ENCODE results near the gene ZBTB7C. TPM values are rescaled to one million over a fixed set of nuclear protein-coding genes. Genes with fewer than 3 reads are reported as not detected.

Gene ZBTB7C
- total RNA-seq, 1 experiment from 2014 or later = 0.35 TPM

DNA sequence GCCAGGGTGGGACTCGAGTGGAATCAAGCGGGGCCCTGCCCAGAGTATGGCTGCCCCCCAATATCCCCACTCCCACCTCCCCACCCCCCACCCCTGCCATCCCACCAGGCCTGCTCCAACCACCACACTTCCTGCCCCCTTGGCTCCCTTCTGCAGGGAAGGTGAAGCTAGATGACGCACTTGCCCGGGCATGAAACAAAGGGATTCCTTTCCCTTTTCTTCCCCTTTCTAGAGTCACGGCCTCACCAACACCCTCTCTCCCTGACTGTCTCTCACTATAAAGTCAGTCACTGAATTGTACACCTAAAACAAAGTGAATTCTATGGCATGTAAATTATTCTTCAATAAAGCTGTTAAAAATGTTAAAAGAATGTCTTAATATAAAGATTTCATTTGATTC lies 16.0 kb downstream of the ZBTB7C start:
- DNase-seq (ENCODE audit: extremely low read depth, low read depth) = no peak

- no peak for DNase-seq (ENCODE audit: extremely low read depth, low read depth)
These were observed 16.9 kb downstream of the ZBTB7C start for GRCh38 chr18:48392268-48392667.

- no peak for DNase-seq (ENCODE audit: extremely low read depth, low read depth)
These were observed 17.3 kb downstream of the ZBTB7C start for GRCh38 chr18:48391868-48392267.

- DNase-seq (ENCODE audit: extremely low read depth, low read depth) = no peak
These were observed 18.5 kb downstream of the ZBTB7C start for GRCh38 chr18:48390641-48391040.

DNA sequence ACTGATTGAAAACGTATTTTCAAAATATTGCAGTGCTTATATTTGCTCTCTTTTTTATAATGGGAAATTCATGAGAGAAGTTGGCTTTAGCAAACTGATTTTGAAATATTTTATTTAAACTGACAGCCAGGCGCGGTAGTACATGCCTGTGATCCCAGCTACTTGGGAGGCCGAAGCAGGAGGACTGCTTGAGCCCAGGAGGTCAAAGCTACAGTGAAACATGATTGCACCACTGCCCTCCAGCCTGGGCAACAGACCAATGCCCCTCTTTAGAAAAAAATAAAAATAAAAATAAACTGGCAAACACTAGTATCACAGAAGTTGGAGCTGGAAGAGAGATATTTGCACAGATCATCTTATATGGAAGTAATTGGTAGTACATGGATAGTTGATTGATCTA lies 20.7 kb downstream of the ZBTB7C start:
- DNase-seq (ENCODE audit: extremely low read depth, low read depth) = no peak

DNA sequence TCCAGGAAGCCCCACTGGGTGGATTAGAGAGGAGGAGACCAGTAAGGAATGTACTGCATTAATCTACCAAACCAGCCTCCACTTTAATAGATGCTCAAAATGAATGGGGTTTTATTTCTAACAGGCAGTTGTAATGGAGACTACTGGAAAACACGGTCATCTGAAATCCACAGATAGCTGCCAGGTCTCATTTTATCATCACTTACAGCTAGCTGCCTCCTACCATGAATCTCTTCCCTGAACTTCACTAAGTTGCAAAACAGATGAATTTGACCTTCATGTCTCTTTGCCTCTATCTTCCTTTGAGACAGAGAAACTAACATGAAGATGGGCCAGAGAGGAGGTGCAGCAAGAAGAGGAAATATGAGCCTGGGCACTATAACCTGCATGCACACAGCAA lies 21.9 kb downstream of the ZBTB7C start:
- no peak for DNase-seq (ENCODE audit: extremely low read depth, low read depth)

DNA sequence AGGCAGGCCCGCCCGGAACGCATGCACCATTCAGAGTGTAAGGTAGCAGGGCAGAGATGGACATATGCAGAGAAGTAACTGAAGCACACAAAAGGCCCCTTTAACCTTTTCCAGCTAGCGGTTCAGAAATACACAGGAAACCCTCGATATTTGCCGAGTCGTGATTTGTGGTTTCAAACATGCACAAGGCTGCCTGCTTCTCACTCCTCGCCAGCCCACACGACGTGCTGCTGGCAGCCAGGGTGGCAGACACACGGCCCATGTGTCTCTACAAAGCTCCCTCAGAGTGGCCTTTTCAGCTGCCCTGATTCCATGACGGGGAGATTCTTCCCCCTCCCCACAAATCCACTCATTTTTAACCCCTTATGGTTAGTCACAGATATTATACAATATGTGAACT lies 23.6 kb downstream of the ZBTB7C start:
- no peak for DNase-seq (ENCODE audit: extremely low read depth, low read depth)

- DNase-seq (ENCODE audit: extremely low read depth, low read depth) = no peak
These were observed 32.2 kb downstream of the ZBTB7C start for GRCh38 chr18:48376934-48377333.

DNA sequence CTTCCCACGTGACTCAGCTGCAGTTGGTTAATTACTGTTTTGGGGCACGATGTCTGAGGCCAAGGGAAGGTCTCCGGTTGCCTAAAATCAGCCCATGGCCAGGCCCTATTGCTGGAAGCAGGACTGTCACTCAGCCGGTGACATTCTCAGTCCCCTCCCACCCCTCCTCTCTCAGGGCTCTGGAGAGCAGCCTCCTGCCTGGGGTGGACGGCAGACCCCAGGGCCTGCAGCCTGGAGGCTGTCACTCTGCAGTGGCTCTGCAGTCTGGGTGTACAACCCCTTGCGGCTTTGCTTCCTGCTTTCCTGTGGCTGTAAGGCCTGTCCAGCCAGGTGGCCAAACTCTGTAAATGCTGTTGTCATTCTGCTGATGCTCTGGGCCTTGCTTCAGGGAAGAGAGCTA lies 32.8 kb downstream of the ZBTB7C start:
- no peak for DNase-seq (ENCODE audit: extremely low read depth, low read depth)

DNA sequence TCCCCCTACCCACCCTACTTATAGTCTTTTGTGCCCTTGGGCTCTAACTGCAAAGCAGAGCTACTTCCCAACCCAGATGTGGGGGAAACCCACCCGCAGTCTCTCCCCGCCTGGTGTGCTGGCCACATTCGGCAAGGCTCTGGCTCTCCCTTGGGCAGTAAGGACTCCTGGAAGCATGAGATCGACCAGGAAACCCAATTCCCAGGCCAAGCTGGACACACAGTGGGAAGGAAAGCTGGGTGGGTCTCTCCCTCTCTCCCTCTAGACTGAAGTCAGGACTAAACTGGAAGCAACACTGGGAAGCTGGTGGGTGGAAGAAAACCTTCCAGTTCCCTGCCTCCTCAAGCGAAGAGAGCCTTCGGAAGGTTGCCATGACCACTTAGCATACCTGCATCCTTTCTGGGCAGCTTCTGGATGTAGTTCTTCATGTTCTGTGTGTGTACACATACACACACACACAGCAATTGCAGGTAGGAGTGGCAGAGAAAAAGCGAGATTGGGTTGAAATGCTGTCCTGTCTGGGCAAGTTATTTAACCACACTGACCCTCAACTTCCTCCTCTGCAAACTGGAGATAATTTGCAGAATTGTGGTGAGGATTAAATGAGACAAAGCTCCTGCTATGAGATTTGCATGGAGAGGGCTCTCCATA lies 33.9 kb downstream of the ZBTB7C start:
- DNase-seq (ENCODE audit: extremely low read depth, low read depth) = no peak

GRCh38 chr18:48374423-48375149 lies 34.6 kb downstream of the ZBTB7C start:
- DNase-seq (ENCODE audit: extremely low read depth, low read depth) = no peak

DNA sequence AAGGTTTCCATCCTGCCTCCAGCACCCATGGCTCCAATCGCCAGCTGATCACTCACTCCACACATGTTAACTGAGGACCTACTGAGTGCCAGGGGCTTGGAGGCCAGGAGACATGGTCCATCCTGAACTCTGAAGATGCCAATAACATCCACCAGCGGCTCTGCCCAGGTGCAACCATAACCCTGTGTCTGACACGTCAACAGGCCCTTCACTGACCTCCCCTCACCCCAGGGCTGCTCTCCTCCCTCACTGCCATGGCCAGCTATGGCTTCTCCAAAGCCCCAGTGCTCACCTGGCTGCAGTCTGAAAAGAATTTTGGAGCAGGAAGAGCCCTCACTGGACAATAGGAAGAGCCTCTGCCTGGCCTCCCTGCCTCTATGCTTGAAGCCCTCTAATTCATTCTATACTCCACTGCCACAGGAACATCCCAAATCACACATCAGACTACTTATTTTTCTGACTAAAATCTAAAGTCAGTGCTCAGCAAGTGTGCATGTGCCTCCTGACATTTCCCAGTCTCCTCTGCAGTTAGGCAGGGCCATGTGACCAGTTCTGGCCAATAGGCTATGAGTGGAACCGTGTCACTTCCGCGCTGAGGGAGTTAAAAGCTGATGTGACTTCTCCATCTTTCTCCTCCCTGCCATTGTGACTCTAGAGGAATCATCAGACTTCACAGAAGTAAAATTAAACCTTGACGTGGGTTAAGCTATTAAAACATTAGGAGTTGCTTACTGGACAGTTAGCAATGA lies 37.2 kb downstream of the ZBTB7C start:
- no peak for DNase-seq (ENCODE audit: extremely low read depth, low read depth)

- DNase-seq (ENCODE audit: extremely low read depth, low read depth) = no peak
These were observed 41.6 kb downstream of the ZBTB7C start for GRCh38 chr18:48367557-48367956.

DNA sequence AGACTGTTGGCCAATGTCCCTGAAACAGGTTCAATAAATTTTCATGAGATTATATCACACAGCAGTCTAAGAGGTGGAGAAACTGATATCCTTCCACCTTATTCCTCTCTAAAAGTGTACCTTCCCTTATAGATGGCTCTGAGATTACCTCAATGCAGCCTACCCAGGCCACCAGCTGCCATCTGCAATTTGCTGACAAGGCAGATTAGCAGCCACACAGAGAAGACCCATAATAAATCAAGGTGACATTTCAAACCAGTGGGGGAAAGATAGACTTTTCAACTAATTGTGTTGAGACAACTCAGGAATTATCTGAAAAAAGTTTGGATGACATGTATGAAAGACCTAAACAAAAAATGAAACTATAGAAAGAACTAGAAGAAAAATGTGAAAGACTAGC lies 43.2 kb downstream of the ZBTB7C start:
- DNase-seq (ENCODE audit: extremely low read depth, low read depth) = no peak

GRCh38 chr18:48364146-48364545 lies 45.0 kb downstream of the ZBTB7C start:
- no peak for DNase-seq (ENCODE audit: extremely low read depth, low read depth)

DNA sequence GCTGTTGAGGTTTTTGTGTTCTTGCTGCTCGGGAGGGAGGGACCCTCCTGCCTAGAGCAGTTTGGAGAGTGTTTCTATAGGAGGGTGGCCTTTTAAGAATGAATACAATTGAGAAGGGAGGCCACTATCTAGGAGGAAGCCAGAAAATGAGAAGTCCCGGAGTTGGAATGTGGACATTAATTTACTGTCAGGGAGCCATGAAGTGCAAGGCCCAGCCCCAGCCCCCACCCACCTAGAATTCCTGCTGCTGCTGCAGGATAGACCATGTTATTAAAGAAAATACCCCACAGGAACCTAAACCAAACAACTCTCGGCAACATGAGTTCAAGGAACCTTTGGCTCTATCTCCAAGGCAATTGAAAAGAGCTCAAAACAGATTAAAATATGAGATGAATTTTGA lies 46.0 kb downstream of the ZBTB7C start:
- no peak for DNase-seq (ENCODE audit: extremely low read depth, low read depth)

GRCh38 chr18:48361801-48362200 lies 47.4 kb downstream of the ZBTB7C start:
- no peak for DNase-seq (ENCODE audit: extremely low read depth, low read depth)

GRCh38 chr18:48360376-48361021 lies 48.7 kb downstream of the ZBTB7C start:
- DNase-seq (ENCODE audit: extremely low read depth, low read depth) = no peak

GRCh38 chr18:48359626-48360025 lies 49.6 kb downstream of the ZBTB7C start:
- no peak for DNase-seq (ENCODE audit: extremely low read depth, low read depth)

GRCh38 chr18:48358868-48359267 lies 50.3 kb downstream of the ZBTB7C start:
- no peak for DNase-seq (ENCODE audit: extremely low read depth, low read depth)

DNA sequence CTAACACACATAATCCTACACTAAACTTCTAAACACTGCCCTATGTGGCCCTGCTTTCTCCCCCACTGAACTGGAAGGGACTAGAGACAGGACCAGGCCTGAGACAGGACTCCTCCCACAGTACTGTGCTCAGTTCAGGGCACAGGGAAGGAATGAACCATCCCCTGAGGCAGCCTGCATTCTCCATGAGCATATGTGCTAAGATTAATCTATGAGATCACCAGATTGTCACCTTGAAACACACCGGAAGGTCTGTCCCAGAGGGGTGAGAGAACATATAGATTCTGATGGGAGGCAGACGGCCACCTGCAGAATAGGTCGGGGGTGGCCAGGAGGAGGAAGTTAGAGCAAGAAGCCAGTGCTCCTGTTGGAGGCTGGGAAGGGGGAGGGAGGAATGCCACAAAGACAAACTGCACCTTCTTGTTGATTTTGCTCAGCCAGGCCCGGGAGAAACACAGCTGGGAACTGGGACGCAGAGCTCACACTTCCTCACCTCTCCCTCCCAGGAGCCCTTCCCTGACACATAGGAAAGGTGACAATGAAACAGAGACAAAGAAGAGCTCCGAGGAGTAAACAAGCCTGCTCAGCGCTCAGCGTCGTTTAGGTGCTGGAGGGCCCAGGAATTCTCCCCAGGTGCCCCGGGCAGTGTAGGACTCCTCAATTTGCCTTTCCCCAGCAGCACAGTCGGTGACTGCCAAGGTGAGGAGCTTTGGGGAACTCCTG lies 52.1 kb downstream of the ZBTB7C start:
- DNase-seq (ENCODE audit: extremely low read depth, low read depth) = no peak

Measured in NCI-H460 (cell line).